HTERT RPE-1 (cell line): ENCODE data around the gene ANKRD53.

Experiments used
- in situ Hi-C: fragments of 300-500 bp; cut with MboI; formaldehyde crosslinking; loops from 4 replicates; pipeline ENCODE4 v1.14.3; 2020; ENCODE audit warnings: low sequenced_read_pairs

The ANKRD53 gene

DNA sequence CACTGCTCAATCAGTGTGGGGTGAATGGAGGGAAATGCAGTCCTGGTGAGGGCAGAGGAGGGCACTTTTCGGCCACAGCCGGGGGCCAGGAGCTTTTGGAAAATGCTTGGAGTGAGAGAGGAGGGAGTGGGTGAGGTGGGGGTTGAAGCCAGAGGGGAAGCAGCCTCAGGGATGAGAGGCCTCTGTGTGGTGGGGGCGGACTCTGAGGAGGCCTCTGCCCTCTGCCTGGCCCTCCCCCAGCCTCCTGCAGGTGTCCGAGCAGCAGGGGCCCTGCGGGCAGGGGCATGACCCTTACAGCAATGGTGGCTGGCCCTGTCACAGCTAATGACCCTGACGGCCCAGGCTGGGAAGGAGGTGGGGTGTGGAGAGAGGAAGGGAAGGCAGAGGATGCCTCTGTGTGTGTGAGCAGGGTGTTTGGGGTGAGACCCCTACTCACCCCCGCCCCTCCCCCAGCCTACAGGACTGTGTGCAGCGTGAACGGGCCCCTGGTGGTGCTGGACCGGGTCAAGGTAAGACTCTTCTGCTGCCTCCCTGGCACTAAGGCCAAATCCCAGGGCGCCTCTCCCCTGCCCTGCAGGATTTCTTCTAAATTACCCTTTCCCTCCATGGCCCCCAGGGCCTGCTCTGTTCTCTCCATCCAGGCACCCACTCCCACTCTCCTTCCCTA, 35.1 kb upstream of the ANKRD53 start:
- in situ Hi-C loops: no loop called here

DNA sequence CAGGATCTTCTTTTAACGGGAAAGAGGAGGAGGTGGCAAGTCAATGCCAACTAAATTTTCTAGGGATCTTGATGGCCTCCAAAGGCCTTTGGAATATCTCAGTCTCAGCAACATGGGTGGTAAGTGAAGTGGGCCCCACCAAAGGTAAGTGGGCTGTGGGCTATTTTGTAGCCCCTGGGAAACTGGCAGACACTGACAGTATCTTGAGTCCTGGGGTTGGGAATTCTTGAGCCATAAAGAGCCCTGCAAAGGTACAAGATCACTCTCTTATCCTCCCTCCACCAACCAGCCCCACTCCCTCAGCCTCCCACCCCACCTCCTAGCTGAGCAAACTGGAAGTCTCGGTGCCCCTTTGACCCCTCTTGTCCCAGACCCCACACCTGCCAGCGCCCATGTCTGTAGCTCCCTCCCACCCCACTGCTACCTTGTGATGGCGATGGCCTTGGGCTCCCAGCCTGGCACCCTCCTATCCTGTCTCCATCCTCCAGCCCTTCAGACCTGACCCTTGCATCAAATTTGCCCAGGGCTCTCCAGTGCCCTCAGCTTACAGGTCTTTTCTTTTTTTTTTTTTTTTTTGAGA, 34.2 kb upstream of the ANKRD53 start:
- in situ Hi-C loops: no loop called here

DNA sequence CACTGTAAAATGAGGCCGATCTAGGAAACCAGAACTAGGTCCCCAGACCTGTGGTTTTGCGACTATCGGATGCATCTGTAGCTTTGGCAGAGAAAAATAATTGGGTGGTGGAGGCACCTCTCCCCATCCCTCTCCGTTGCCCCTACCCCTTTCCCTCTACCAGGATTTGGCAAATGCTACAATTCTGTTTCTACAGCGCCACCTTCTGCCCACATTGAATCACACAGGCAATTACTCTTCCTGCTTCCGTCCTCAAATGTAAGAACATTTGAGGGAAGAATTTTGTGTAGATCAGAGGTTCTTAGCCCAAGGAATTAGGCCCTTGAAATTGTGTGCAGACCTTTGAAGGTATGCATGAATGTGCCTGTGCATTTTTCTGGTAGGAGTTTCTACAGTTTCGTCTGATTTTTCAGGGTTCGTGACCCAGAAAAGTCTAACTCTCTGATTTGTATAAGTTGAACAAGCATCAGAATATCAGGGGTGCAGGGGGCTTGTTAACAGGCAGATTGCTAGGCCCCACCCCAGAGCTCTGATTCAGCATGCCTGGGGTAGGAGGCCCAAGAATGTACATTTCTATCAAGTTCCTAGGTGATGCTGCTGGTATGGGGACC, 31.5 kb upstream of the ANKRD53 start:
- in situ Hi-C loops: no loop called here

DNA sequence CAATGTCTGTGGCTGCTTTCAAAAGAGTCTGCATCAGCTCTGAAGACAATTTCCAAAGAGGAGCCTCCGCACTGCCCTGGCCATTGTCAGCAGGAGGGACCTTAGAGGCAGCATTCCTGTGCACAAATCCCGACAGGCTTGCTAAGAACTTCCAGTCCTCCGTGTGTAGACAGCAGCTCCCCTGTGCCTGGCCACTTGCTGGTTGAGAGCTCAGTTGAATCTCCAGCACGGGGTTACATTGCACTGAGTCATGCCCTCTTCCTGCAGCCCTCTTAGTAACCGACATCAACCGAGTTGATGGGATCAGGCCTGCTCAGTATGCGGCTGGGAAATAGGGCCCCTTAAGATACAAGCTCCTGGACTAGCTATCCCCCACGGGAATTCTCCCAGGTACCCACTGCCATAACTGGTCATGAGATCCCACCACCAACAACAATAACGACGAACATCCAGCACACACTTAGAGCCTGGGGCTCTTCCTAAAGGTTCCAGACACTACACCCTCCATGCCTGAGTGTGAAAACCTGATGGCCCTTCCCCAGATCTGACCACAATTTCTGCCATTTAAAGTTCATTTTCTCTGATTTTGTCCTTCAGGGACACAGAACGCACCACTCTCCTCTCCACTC, 30.8 kb upstream of the ANKRD53 start:
- in situ Hi-C loops: no loop called here

DNA sequence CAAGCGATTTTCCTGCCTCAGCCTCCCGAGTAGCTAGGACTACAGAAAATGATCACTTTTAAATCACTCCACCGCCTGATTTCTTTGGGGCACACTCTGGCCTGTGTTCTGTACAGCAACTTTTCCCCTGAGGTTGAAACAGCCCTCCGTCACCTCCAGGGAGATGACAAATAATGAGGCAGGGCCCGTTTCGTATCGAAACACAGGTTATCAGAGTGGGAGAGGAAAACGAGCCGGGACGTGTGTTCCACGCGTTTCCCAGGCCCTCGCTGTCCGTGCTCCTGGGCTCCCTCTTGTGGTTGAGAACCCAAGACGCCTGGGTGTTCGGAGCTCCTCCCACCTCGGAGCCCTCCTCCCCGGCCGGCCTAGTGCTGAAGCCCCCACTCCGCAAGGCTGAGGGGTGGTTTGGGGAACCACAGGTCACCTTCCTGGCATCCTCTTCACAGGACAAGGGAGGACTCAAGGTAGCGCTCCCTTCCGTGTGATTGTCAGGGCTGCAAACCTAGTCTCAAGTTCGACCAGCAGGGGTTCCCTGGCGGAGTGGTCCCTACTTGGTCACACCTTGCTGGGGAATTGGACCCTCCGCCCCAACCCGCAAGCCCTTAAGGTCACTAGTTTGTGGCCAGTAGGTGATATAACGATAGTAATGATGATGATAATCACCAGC, 30.0 kb upstream of the ANKRD53 start:
- in situ Hi-C loops: no loop called here

DNA sequence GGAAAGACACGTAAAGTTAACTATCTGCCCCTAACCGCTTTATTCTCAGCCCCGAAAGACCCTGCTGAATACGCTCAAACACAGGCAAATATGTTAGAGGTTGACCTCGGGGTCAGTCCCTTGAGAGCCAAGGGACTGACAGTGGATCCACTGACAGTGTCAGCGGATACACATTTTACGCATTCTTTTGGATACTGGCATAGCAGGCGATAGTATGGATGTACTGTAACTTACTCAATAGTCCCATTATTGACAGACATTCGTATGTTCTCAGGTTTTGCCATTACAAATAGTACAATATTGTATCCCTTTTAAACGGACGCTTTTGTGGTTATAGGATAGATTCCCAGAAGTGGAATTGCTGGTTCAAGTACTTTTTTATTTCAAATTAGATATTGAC, 29.3 kb upstream of the ANKRD53 start:
- in situ Hi-C loops: no loop called here

DNA sequence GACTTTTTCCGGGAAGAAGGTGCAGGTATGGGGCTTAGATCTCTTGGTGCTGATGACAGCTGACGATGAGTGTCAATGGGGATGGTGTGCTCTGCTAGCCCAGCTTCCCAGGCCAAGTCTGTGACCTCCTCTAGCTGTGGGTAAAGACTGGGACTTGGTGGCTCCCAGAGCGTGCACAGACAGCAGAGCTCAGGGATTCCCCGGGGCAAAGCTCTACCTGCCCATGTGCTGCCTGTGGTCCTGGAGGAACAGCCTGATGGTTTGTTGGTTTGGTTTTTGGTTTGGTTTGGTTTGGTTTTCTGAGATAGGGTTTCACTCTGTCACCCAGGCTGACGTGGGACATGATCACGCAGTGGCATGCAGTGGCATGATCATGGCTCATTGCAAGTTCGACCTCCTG, 23.5 kb upstream of the ANKRD53 start:
- in situ Hi-C loops: no loop called here

DNA sequence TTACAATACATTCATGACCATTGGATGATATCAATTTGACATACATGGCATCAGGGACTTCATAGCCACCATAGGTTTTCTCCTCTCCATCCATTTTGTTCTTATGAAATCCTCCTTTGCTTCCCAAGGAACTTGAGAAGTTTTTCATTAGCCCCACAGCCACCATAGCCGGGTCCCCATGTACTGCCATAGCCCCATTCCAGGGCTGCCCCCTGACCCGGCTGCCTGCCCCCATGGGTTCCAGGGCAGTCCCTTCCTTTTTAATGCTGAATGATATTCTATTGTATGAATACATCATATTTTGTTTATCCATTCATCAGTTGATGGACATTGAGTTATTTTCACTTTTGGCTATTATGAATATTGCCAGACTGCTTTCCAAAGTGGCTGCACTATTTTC, 22.3 kb upstream of the ANKRD53 start:
- in situ Hi-C loops: no loop called here

DNA sequence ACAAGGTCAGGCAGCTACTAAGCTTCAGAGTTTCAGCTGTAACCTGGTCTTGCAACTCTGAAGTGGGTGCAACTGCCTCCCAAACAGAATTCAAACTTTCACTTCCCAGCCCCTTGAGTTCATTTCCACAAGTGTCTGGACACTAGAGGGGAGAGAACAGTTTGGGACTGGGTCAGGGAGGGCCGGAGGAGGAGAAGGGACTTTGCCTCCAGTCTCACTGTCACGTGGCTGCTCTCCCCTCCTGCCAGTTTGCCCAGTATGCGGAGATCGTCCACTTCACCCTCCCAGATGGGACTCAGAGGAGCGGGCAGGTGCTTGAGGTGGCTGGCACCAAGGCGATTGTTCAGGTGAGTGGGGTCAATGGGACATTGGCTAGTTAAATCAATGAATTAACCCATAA, 20.6 kb upstream of the ANKRD53 start:
- in situ Hi-C loops: no loop called here

DNA sequence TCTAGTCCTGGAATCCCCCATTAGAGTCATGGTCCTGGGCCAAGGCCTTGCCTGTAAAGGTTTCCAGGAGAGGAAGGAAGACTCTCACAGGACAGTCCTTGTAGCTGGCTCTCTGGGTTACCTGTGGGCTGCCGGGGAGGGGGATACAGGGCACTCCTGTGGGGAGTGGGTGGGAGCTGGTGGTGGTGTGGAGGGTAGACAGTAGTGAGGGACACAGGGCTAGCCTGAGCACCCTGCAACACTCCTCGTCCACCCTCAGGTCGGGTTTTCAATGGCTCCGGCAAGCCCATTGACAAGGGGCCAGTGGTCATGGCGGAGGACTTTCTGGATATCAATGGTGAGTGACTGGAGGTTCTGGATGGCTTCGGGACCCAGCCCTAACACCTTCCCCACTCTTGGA, 19.7 kb upstream of the ANKRD53 start:
- in situ Hi-C loops: no loop called here

DNA sequence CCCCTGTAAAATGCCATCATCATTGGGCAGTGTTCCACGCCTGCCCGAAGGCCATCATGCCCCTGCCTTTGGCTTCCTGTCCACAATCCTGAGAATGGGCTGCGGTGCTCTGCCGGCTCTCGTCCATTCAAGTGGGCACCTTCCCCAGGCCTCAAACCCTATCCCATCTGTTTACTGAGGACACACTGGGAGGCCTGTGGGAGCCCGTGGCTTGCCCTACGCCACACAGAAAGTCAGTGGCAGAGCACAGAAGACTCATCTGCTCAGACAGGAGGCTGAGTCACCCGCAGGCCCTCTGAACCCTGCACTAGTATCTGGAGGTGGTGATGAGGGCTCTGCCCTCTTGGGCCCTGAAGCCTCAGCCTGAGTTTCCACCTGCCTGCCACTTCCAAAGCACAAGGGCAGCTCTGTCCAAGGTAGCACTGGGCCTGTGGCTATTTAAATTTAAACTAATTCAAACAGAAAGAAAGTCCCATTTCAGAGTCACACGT, 19.1 kb upstream of the ANKRD53 start:
- in situ Hi-C loops: no loop called here

DNA sequence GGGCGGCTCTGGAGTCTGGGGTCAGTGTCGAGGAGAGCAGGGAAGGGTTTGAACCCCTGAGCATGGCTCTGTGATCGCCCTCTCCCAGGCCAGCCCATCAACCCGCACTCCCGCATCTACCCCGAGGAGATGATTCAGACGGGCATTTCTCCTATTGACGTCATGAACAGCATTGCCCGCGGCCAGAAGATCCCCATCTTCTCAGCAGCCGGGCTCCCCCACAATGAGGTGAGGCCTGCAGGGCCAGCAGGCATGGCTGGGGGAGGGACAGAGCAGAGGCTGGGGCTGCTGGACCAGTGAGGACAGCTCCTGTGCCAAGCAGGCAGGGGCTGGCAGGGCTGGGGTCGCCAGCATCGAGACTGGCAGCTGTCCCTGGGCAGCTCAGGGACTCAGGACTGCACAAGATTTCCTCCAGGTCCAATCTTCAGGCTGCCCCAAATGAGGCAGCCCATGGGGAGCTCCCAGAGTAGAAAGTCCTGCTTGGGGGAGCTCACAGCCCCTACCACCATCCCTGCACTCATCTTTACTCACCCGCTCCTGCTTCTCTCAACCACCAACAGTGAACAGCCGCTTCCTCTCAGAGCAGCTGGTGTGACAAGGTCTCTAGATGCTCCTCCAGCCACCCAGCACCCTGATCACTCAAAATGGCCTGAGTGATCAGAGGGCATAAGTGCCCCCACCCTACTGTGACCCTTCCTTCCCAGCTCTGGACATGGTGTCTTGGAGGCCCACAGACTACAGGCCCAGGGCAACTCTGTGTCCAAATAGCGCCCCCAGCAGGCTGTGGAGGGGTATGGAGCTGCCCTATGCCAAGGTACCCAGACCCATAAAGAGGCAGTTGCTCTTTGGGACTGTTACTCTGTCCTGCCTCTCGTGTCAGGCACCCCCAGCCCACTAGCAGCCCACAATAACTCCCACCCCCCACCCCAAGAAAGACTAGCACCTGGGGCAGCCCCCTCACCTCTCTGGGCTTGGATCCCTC, 18.3 kb upstream of the ANKRD53 start:
- in situ Hi-C loops: no loop called here

DNA sequence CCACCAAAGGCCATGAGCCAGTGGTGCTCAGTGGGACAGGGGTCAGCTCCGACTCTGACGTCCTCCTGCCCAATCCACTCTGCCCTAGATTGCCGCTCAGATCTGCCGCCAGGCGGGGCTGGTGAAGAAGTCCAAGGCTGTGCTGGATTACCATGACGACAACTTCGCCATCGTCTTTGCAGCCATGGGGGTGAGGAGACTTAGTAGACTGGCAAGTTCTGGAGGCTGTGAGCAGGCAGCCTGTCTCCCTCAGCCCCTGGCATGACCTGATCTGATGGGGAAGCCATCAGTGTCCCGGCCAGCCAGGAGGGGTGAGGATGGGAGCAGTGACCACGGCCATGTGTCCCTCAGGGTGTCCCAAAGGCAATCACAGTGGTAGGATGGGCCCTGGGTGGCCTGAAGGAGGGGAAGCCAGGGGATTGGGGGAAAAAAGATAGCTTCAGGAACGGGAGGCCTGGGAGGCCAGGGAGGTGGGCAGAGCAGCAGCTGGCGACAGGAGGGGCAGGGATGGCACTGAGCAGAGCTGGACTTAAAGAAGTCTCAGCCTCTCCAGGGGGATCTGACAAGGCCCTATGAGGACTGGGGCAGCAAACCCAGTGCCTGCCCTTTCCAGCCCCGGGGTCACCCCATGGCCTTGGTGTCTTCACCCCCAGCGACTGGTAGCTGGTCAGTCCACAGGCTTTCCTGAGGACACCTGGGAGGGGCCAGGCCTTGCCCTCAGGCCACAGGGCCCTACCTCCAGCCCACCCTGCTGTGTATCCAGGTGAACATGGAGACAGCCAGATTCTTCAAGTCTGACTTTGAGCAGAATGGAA, 17.4 kb upstream of the ANKRD53 start:
- in situ Hi-C loops: no loop called here

DNA sequence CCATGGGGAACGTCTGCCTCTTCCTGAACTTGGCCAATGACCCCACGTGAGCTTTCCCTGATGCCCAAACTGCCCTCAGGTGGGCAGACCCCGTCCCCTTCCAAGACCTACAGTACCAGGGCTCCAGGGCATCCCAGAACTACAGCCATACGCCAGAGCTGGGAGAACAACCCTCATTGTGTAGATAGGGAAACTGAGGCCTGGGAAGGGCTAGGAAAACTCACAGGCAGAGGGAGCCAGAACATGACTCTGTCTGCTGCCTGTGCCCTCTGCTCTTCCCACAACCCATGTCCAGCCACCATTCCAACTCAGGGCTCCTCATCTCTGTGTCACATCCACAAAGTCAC, 16.8 kb upstream of the ANKRD53 start:
- in situ Hi-C loops: no loop called here

DNA sequence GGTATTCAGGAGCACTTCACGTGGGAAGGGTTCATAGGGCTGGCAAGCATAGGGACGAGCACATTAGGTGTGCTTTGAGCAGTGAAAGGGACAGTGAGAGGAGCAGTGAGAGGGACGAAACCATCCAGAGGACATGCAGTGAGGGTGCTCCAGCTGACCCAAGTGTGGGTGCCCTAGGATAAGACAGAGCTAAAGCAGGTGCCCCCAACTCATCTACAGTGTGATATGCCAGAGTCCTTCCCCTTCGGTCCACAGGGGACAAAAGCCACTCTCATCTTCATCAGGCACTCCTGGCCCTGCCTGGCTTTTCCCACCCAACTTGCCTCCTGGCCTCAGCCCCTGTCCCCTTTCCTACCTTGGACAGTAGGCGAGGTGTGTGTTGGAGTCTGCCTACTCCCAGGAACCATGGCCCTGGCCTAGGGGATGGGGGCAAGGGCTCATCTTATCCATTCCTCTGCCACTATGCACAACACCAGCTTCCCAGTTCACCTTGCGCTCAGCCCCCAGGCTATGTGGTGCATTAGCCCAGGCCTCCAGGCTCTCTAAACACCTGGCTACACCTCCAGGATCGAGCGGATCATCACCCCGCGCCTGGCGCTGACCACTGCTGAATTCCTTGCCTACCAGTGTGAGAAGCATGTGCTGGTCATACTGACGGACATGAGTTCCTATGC, 16.1 kb upstream of the ANKRD53 start:
- in situ Hi-C loops: no loop called here

DNA sequence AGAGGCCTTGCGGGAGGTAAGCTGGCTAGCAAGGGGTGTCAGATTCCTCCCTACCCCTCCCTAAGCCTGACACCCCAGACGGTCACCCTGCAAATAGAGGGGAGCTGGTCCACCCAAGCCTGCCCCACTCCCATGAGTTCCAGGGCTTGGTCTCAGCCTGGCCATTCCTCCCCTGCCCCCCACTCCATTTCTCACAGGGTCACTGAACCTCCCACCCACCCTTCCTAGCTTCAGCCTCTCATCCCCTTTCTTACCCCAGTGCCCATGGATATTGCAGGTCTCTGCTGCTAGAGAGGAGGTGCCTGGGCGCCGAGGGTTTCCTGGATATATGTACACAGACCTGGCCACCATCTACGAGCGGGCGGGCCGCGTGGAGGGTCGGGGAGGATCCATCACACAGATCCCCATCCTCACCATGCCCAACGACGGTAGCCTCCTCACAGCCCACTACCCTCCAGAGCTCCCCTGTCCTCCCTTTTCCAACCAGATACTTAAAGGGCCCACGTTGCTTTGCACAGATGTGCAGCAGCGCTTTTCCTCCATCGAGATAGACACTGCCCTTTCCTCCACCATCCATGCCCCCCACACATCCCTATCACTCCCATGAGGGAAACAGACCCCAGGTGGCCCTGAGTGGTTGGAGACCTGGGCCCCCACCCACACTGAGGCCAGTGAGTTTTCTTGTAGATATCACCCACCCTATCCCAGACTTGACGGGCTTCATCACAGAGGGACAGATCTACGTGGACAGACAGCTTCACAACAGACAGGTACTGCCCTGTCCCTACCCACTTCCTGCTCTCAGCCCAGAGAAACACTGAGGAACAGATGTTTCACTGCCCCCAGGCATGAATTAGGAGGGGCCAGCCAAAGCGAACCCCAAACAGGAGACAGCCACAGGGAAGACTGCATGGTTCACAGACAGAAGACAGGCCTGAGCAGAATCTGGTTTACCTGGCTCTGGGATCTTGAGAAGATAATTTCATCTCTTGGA, 15.2 kb upstream of the ANKRD53 start:
- in situ Hi-C loops: no loop called here

DNA sequence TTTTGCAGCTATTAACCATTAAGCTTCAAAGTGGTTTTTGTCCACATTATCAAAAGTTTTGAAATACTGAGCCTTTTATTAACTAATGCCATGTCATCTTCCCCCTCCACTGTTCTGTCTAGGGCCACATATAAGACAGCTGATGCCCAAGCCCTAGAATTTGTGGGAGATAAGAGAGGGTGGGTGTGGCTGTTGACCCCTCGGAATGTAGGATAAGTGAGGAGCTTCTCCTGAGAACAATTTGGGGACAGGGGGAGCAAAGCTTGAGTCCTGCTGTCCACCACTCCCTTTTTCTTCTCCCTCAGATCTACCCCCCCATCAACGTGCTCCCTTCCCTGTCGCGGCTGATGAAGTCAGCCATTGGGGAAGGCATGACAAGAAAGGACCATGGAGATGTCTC, 14.3 kb upstream of the ANKRD53 start:
- in situ Hi-C loops: no loop called here
